K562 treated with DMSO at 1 percent for 24 hours (cell line): Measurements from ENCODE around the gene SSX7. TPM values are rescaled to one million over a fixed set of nuclear protein-coding genes. Genes with fewer than 3 reads are reported as not detected.

Experiments
- total RNA-seq: library from RNA; unstranded; fragments of 300-600 nt; gene quantifications from 2 replicates; pipeline ENCODE4 v1.2.3, GENCODE V29; 2022; ENCODE audit warnings: low read depth; ENCODE audit not compliant: insufficient read depth

Gene SSX7, protein sequence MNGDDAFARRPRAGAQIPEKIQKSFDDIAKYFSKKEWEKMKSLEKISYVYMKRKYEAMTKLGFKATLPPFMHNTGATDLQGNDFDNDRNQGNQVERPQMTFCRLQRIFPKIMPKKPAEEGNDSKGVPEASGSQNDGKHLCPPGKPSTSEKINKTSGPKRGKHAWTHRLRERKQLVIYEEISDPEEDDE
- not detected in 2 replicates for total RNA-seq

DNA sequence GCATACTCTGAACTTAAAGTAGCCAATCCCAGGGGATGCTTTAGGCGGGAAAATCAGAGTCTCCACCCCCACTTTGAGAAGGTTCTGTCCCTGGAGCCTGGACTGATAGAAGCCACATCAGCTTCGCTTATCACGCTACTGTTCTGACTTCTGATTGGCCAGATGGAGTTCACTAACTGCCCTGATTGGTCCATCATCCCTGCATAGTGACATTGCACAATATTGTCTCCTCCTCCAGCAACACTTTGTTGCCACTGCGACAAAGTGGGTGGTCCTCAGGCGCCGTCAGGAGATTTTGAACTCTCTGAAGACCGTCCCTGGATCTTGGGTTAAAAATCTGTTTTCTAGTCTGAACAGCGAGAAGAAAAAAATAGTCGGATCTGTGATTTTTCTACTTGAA, at the start of gene SSX7:
SSX7 (minus strand) TSS at position 101 of the 400 bp plus-strand sequence. CDS start 1,428 bp downstream, outside the sequence.

Other genes starting within 250 kb of the SSX7 start
- gene XAGE1A, start 159.1 kb downstream of the SSX7 start, total RNA-seq: 181 and 240 TPM in 2 replicates
- gene XAGE1B, start 137.8 kb downstream of the SSX7 start, total RNA-seq: 19.5 and 92.8 TPM in 2 replicates
- gene SSX2, start 52.3 kb upstream of the SSX7 start, total RNA-seq: 31.4 and 65.8 TPM in 2 replicates
- 43.4 and 75.0 TPM in 2 replicates for gene SSX2B, start 96.4 kb upstream of the SSX7 start, total RNA-seq
- not detected in 2 replicates for gene SPANXN5, start 142.5 kb upstream of the SSX7 start, total RNA-seq
- not detected in 2 replicates for gene XAGE5, start 156.4 kb upstream of the SSX7 start, total RNA-seq
- not detected in 2 replicates for gene XAGE3, start 213.2 kb upstream of the SSX7 start, total RNA-seq
- gene FAM156B, start 242.4 kb upstream of the SSX7 start, total RNA-seq: 12.7 and 14.6 TPM in 2 replicates